ENCODE measurements around the gene PIK3R2. TPM values are rescaled to one million over a fixed set of nuclear protein-coding genes. Genes with fewer than 3 reads are reported as not detected.

PIK3R2 gene
- total and polyA plus RNA-seq, 2 of the 4 experiments (the other 2 are of a cell fraction), result 12.2 to 25.1 TPM

DNA sequence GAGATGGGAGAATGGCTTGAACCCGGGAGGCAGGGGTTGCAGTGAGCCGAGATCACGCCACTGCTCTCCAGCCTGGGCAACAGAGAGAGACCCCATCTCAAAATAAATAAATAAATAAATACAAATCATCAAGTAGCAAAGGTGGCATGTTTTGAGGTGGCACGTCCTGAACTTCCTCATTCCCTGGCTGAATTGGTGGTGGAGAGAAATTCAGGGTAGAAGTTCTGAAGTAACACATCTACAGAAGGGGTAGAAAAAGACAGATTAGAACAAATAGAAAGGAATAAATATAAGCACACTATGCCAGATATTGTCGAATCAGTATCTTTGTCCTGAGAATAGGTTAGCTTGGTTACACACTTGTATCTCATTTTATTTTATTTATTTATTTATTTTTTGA is 27.0 kb downstream of the PIK3R2 start:
- dilution Hi-C loops (cut with HindIII; ENCODE audit: low sequenced_read_pairs, unreplicated experiment), result no loop called here

More for the DNA sequence above, 27.0 kb downstream of the PIK3R2 start:
- POLR2A ChIA-PET (ENCODE audit: unreplicated experiment), result no interaction called here
- DNase-seq (no peak), ATAC-seq (ENCODE audit: low read depth) (no peak)
- H2AFZ ChIP-seq (replicated peaks; ENCODE audit: low read length, poor library complexity), result no peak overlapping the region
- H2AK9ac ChIP-seq (replicated peaks; ENCODE audit: low read depth, low read length, poor library complexity), result no peak overlapping the region
- H4K20me1 ChIP-seq (ENCODE audit: insufficient read depth, low read length), result no peaks in the 10 kb centered on the region
- H3K4me2 ChIP-seq (ENCODE audit: low read depth, low read length), result no peak overlapping the region
- no peak overlapping the region for H2AK5ac ChIP-seq (ENCODE audit: low read depth, low read length)
- no peak overlapping the region for H3K56ac ChIP-seq (ENCODE audit: extremely low read depth, insufficient read depth, low read length)
- H2BK20ac ChIP-seq (ENCODE audit: low read depth, low read length), result no peak overlapping the region
- no peaks in the 10 kb centered on the region for H3K9me3 ChIP-seq (ENCODE audit: control insufficient read depth, insufficient read depth, low read length)
- H4K91ac ChIP-seq (ENCODE audit: insufficient read depth, low read depth, low read length), result no peak overlapping the region
- H3K27ac ChIP-seq (ENCODE audit: insufficient read depth, low read length), result no peak overlapping the region
- TF ChIP-seq NFE2L2 (IDR thresholded peaks at IDR 0.05; ENCODE audit: low read depth, low read length) (no peak), RFX5 (IDR thresholded peaks at IDR 0.05; ENCODE audit: low read depth, low read length) (no peak), CHD1 (IDR thresholded peaks at IDR 0.05; ENCODE audit: low read depth, low read length) (no peak), RAD21 (IDR thresholded peaks at IDR 0.05; ENCODE audit: low read length) (no peak), CEBPB (IDR thresholded peaks at IDR 0.05; ENCODE audit: low read depth, low read length) (no peak), SMC3 (IDR thresholded peaks at IDR 0.05; ENCODE audit: low read depth, low read length) (no peak), BHLHE40 (IDR thresholded peaks at IDR 0.05; ENCODE audit: low read depth, low read length) (no peak), MAFK (IDR thresholded peaks at IDR 0.05; ENCODE audit: low read depth, low read length) (no peak), RCOR1 (IDR thresholded peaks at IDR 0.05; ENCODE audit: insufficient replicate concordance, low read length) (no peak), MAZ (IDR thresholded peaks at IDR 0.05; ENCODE audit: borderline replicate concordance, low read depth, low read length) (no peak), MXI1 (IDR thresholded peaks at IDR 0.05; ENCODE audit: borderline replicate concordance, low read depth, low read length) (no peak), FOS (IDR thresholded peaks at IDR 0.05; ENCODE audit: low read depth, low read length) (no peak), POLR2A (IDR thresholded peaks at IDR 0.05; ENCODE audit: low read depth, low read length) (no peak)
- TF ChIP-seq, protein P1, sequence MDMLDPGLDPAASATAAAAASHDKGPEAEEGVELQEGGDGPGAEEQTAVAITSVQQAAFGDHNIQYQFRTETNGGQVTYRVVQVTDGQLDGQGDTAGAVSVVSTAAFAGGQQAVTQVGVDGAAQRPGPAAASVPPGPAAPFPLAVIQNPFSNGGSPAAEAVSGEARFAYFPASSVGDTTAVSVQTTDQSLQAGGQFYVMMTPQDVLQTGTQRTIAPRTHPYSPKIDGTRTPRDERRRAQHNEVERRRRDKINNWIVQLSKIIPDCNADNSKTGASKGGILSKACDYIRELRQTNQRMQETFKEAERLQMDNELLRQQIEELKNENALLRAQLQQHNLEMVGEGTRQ (IDR thresholded peaks at IDR 0.05; ENCODE audit: low read depth, low read length), result no peak
- TF ChIP-seq, protein P2, sequence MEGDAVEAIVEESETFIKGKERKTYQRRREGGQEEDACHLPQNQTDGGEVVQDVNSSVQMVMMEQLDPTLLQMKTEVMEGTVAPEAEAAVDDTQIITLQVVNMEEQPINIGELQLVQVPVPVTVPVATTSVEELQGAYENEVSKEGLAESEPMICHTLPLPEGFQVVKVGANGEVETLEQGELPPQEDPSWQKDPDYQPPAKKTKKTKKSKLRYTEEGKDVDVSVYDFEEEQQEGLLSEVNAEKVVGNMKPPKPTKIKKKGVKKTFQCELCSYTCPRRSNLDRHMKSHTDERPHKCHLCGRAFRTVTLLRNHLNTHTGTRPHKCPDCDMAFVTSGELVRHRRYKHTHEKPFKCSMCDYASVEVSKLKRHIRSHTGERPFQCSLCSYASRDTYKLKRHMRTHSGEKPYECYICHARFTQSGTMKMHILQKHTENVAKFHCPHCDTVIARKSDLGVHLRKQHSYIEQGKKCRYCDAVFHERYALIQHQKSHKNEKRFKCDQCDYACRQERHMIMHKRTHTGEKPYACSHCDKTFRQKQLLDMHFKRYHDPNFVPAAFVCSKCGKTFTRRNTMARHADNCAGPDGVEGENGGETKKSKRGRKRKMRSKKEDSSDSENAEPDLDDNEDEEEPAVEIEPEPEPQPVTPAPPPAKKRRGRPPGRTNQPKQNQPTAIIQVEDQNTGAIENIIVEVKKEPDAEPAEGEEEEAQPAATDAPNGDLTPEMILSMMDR (conservative IDR thresholded peaks at IDR 0.05; ENCODE audit: low read depth, low read length), result no peak
- TF ChIP-seq, protein P3, sequence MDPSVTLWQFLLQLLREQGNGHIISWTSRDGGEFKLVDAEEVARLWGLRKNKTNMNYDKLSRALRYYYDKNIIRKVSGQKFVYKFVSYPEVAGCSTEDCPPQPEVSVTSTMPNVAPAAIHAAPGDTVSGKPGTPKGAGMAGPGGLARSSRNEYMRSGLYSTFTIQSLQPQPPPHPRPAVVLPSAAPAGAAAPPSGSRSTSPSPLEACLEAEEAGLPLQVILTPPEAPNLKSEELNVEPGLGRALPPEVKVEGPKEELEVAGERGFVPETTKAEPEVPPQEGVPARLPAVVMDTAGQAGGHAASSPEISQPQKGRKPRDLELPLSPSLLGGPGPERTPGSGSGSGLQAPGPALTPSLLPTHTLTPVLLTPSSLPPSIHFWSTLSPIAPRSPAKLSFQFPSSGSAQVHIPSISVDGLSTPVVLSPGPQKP (IDR thresholded peaks at IDR 0.05; ENCODE audit: borderline replicate concordance, low read depth, low read length), result no peak
- H3K23ac ChIP-seq (ENCODE audit: low read depth, low read length), result no peak overlapping the region
- no peak overlapping the region for H3K4me3 ChIP-seq (ENCODE audit: insufficient read depth, low read depth, low read length)
- in situ Hi-C loops (cut with MboI; ENCODE audit: low sequenced_read_pairs), result no loop called here
- H3K27me3 ChIP-seq (ENCODE audit: control insufficient read depth, insufficient read depth, low read length), result peaks cover 8% of the 10 kb centered on the region
- no peak overlapping the region for H3K18ac ChIP-seq (ENCODE audit: low read depth, low read length)
- H3K79me1 ChIP-seq (ENCODE audit: low read depth in 1 of 2, low read length in 2 of 2), result no peaks in the 10 kb centered on the region
- no TSS peak for BruUV-seq (replicated peaks)
- H2BK120ac ChIP-seq (ENCODE audit: low read depth, low read length), result no peak overlapping the region
- H3K4me1 ChIP-seq (ENCODE audit: control insufficient read depth, insufficient read depth, low read length), result no peaks in the 10 kb centered on the region
- intact Hi-C loops (cut with micrococcal nuclease), result no loop called here
- no peak overlapping the region for H3K4ac ChIP-seq (ENCODE audit: low read depth, low read length)
- no peak overlapping the region for H2BK5ac ChIP-seq (ENCODE audit: low read depth, low read length, poor library complexity, severe bottlenecking)
- H2BK15ac ChIP-seq (ENCODE audit: low read depth, low read length), result no peak overlapping the region
- no CpG with 5 or more reads among the region's 5 CpGs for WGBS, 2 experiments (ENCODE audit: extremely low coverage in 2 of 2, insufficient read length in 1 of 2)
- no peaks in the 10 kb centered on the region for H3K36me3 ChIP-seq (ENCODE audit: control insufficient read depth, insufficient read depth, low read length)
- no peak overlapping the region for H3K14ac ChIP-seq (replicated peaks; ENCODE audit: low read depth, low read length)
- CTCF ChIA-PET, result no interaction called here
- H3K9ac ChIP-seq (ENCODE audit: low read depth, low read length), result no peak overlapping the region
- no peak overlapping the region for H4K5ac ChIP-seq (ENCODE audit: low read depth, low read length)
- H4K8ac ChIP-seq (ENCODE audit: low read depth in 2 of 2, low read length in 2 of 2), result no peak overlapping the region
- H3K9me1 ChIP-seq (ENCODE audit: insufficient read depth, low read length), result 0 out of 2 replicates have a peak, but pooled peaks cover 3% of the 10 kb centered on the region
